Measurements from ENCODE around the gene ACP1. TPM values are rescaled to one million over a fixed set of nuclear protein-coding genes. Genes with fewer than 3 reads are reported as not detected.

Gene ACP1
- total RNA-seq, 3 donors from 2014 or later, result 84.0 to 109 (median 84.2) TPM

- H3K36me3 ChIP-seq, result peaks cover 6% of the 10 kb centered on the region
- H3K4me1 ChIP-seq, result no peaks in the 10 kb centered on the region
- no peak for DNase-seq (ENCODE audit: low spot score in 2 of 2)
- H3K9me3 ChIP-seq, result no peaks in the 10 kb centered on the region
- peaks cover 0 to 24% of the 10 kb centered on the region in 2 donors for H3K27me3 ChIP-seq
- no peak overlapping the region for H3K27ac ChIP-seq
- H3K4me3 ChIP-seq, result no peak overlapping the region
- intact Hi-C loops (cut with DNase I; ENCODE audit: low total_unique reads), result no loop called here
- TF ChIP-seq POLR2AphosphoS5 (IDR thresholded peaks at IDR 0.05) (no peak), POLR2A (IDR thresholded peaks at IDR 0.05) (no peak), CTCF (IDR thresholded peaks at IDR 0.05) (no peak)
Observed at GRCh38 chr2:283996-284794, 19.4 kb downstream of the ACP1 start.

- H3K36me3 ChIP-seq, result peaks cover 6% of the 10 kb centered on the region
- no peaks in the 10 kb centered on the region for H3K9me3 ChIP-seq
- TF ChIP-seq POLR2AphosphoS5 (IDR thresholded peaks at IDR 0.05), result no peak
- no peak for TF ChIP-seq CTCF (IDR thresholded peaks at IDR 0.05)
- TF ChIP-seq POLR2A (IDR thresholded peaks at IDR 0.05), result no peak
- intact Hi-C loops (cut with DNase I; ENCODE audit: low total_unique reads), result no loop called here
- H3K4me1 ChIP-seq, result no peaks in the 10 kb centered on the region
- no peak overlapping the region for H3K27ac ChIP-seq
- no peak overlapping the region for H3K4me3 ChIP-seq
- H3K27me3 ChIP-seq, result peaks cover 0 to 28% of the 10 kb centered on the region in 2 donors
- no peak for DNase-seq (ENCODE audit: low spot score in 2 of 2)
Observed at GRCh38 chr2:284896-285492, 20.2 kb downstream of the ACP1 start.

- peaks cover 0 to 28% of the 10 kb centered on the region in 2 donors for H3K27me3 ChIP-seq
- H3K36me3 ChIP-seq, result peaks cover under 1% of the 10 kb centered on the region
- no peak overlapping the region for H3K4me3 ChIP-seq
- no peak overlapping the region for H3K27ac ChIP-seq
- H3K4me1 ChIP-seq, result no peaks in the 10 kb centered on the region
- no peak for DNase-seq (ENCODE audit: low spot score in 2 of 2)
- intact Hi-C loops (cut with DNase I; ENCODE audit: low total_unique reads), result no loop called here
- H3K9me3 ChIP-seq, result no peaks in the 10 kb centered on the region
- TF ChIP-seq CTCF (IDR thresholded peaks at IDR 0.05), result no peak
- no peak for TF ChIP-seq POLR2AphosphoS5 (IDR thresholded peaks at IDR 0.05)
- TF ChIP-seq POLR2A (IDR thresholded peaks at IDR 0.05), result no peak
Observed at GRCh38 chr2:285531-285930, 20.8 kb downstream of the ACP1 start.

- H3K36me3 ChIP-seq, result no peaks in the 10 kb centered on the region
- no peak for TF ChIP-seq CTCF (IDR thresholded peaks at IDR 0.05)
- TF ChIP-seq POLR2AphosphoS5 (IDR thresholded peaks at IDR 0.05), result no peak
- TF ChIP-seq POLR2A (IDR thresholded peaks at IDR 0.05), result no peak
- no peaks in the 10 kb centered on the region for H3K4me1 ChIP-seq
- H3K4me3 ChIP-seq, result no peak overlapping the region
- H3K9me3 ChIP-seq, result no peaks in the 10 kb centered on the region
- H3K27ac ChIP-seq, result no peak overlapping the region
- DNase-seq (ENCODE audit: low spot score in 2 of 2), result no peak
- H3K27me3 ChIP-seq, result peaks cover 0 to 28% of the 10 kb centered on the region in 2 donors
- intact Hi-C loops (cut with DNase I; ENCODE audit: low total_unique reads), result no loop called here
Observed at GRCh38 chr2:286035-286434, 21.3 kb downstream of the ACP1 start.

GRCh38 chr2:286774-287392, 22.1 kb downstream of the ACP1 start:
- intact Hi-C loops (cut with DNase I; ENCODE audit: low total_unique reads), result no loop called here
- no peak overlapping the region for H3K27ac ChIP-seq
- H3K27me3 ChIP-seq, result peaks cover 0 to 28% of the 10 kb centered on the region in 2 donors
- peak overlapping the region; percentile 41 to 68 (median 48) for H3K4me3 ChIP-seq
- TF ChIP-seq POLR2A (IDR thresholded peaks at IDR 0.05), result no peak
- TF ChIP-seq POLR2AphosphoS5 (IDR thresholded peaks at IDR 0.05), result no peak
- no peak for TF ChIP-seq CTCF (IDR thresholded peaks at IDR 0.05)
- H3K4me1 ChIP-seq, result no peaks in the 10 kb centered on the region
- H3K36me3 ChIP-seq, result no peaks in the 10 kb centered on the region
- no peak for DNase-seq (ENCODE audit: low spot score in 2 of 2)
- no peaks in the 10 kb centered on the region for H3K9me3 ChIP-seq

Data from breast epithelium (tissue), 4 donors.